Ishikawa (cell line): ENCODE measurements around the gene FMNL2.

ENCODE experiments used
- CEBPB ChIP-seq: IDR thresholded peaks from 2 replicates; pipeline ENCODE4 v1.6.1; 2012
- CREB1 ChIP-seq: IDR thresholded peaks from 2 replicates; pipeline ENCODE4 v1.6.1; 2012; ENCODE audit warnings: low read depth
- EGR1 ChIP-seq: IDR thresholded peaks from 2 replicates; pipeline ENCODE4 v1.6.1; 2012
- EP300 ChIP-seq: IDR thresholded peaks from 2 replicates; pipeline ENCODE4 v1.6.1; 2012; ENCODE audit warnings: borderline replicate concordance
- FOXM1 ChIP-seq: IDR thresholded peaks from 2 replicates; pipeline ENCODE4 v1.6.1; 2012; ENCODE audit warnings: low read depth, borderline replicate concordance
- NFIC ChIP-seq: IDR thresholded peaks from 2 replicates; pipeline ENCODE4 v1.6.1; 2012
- RAD21 ChIP-seq: IDR thresholded peaks from 2 replicates; pipeline ENCODE4 v1.6.1; 2012; ENCODE audit warnings: low read depth
- TAF1 ChIP-seq: IDR thresholded peaks from 2 replicates; pipeline ENCODE4 v1.6.1; 2012; ENCODE audit warnings: low read depth, mild to moderate bottlenecking
- TCF12 ChIP-seq: IDR thresholded peaks from 2 replicates; pipeline ENCODE4 v1.6.1; 2012; ENCODE audit warnings: low read depth
- TEAD4 ChIP-seq: IDR thresholded peaks from 2 replicates; pipeline ENCODE4 v1.6.1; 2012
- YY1 ChIP-seq: IDR thresholded peaks from 2 replicates; pipeline ENCODE4 v1.6.1; 2012; ENCODE audit warnings: low read depth
- ZBTB7A ChIP-seq: IDR thresholded peaks from 2 replicates; pipeline ENCODE4 v1.6.1; 2012; ENCODE audit warnings: low read depth
- TF ChIP-seq, protein P1 (sequence below): IDR thresholded peaks from 2 replicates; pipeline ENCODE4 v1.6.1; 2012; ENCODE audit warnings: low read depth, mild to moderate bottlenecking
- TF ChIP-seq, protein P2 (sequence below): IDR thresholded peaks from 2 replicates; pipeline ENCODE4 v1.6.1; 2012
- TF ChIP-seq, protein P3 (sequence below): IDR thresholded peaks from 2 replicates; pipeline ENCODE4 v1.6.1; 2012

Gene FMNL2

DNA sequence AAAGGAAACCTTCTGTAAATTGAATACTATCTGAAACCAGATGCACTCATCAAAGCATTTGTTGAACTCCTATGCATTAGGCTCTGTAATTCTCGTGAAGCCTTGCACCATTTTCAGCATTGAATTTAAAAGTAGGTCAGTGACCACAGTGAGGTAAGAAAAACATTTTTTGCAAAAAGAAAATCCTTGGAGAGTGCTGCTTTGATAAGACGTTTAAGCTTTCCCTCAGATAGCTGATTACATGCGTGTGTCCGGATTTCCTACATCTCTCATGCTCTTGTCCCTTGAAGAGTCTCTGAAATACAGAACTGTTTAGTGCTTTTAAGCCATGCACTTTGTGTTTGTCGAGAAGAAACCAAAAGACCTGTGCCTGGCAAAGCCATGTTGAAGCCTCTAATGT lies 113.6 kb downstream of the FMNL2 start:
- no peak for TF ChIP-seq CEBPB
- TF ChIP-seq, protein P1, sequence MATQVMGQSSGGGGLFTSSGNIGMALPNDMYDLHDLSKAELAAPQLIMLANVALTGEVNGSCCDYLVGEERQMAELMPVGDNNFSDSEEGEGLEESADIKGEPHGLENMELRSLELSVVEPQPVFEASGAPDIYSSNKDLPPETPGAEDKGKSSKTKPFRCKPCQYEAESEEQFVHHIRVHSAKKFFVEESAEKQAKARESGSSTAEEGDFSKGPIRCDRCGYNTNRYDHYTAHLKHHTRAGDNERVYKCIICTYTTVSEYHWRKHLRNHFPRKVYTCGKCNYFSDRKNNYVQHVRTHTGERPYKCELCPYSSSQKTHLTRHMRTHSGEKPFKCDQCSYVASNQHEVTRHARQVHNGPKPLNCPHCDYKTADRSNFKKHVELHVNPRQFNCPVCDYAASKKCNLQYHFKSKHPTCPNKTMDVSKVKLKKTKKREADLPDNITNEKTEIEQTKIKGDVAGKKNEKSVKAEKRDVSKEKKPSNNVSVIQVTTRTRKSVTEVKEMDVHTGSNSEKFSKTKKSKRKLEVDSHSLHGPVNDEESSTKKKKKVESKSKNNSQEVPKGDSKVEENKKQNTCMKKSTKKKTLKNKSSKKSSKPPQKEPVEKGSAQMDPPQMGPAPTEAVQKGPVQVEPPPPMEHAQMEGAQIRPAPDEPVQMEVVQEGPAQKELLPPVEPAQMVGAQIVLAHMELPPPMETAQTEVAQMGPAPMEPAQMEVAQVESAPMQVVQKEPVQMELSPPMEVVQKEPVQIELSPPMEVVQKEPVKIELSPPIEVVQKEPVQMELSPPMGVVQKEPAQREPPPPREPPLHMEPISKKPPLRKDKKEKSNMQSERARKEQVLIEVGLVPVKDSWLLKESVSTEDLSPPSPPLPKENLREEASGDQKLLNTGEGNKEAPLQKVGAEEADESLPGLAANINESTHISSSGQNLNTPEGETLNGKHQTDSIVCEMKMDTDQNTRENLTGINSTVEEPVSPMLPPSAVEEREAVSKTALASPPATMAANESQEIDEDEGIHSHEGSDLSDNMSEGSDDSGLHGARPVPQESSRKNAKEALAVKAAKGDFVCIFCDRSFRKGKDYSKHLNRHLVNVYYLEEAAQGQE, result no peak
- no peak for TF ChIP-seq CREB1
- no peak for TF ChIP-seq FOXM1
- no peak for TF ChIP-seq YY1
- no peak for TF ChIP-seq TEAD4
- no peak for TF ChIP-seq TCF12
- no peak for TF ChIP-seq EGR1
- TF ChIP-seq, protein P2, sequence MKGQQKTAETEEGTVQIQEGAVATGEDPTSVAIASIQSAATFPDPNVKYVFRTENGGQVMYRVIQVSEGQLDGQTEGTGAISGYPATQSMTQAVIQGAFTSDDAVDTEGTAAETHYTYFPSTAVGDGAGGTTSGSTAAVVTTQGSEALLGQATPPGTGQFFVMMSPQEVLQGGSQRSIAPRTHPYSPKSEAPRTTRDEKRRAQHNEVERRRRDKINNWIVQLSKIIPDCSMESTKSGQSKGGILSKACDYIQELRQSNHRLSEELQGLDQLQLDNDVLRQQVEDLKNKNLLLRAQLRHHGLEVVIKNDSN, result no peak
- TF ChIP-seq NFIC, result no peak
- TF ChIP-seq, protein P3, sequence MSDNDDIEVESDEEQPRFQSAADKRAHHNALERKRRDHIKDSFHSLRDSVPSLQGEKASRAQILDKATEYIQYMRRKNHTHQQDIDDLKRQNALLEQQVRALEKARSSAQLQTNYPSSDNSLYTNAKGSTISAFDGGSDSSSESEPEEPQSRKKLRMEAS, result no peak
- TF ChIP-seq RAD21, result no peak
- TF ChIP-seq ZBTB7A, result no peak

DNA sequence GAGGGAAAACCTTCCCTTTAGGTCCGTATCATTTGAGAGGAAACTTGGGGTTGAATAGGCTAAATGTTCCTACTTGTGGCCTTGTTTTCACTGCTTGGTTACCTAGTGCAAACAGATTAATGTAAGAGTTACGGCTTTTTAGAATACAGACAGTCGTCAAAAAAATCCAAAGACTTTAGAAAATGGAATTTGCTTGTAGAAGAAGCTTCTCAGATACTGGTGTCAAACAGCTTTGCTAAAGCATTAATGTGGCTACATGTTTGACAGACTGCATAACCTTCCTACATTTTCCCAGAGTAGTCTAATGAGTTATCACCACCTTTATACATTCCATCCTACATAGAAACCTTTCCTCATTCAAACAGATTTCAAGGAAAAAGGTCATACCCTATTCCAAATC lies 114.6 kb downstream of the FMNL2 start:
- TF ChIP-seq TEAD4 (no peak), ZBTB7A (no peak), EP300 (no peak), RAD21 (no peak), CREB1 (no peak)

DNA sequence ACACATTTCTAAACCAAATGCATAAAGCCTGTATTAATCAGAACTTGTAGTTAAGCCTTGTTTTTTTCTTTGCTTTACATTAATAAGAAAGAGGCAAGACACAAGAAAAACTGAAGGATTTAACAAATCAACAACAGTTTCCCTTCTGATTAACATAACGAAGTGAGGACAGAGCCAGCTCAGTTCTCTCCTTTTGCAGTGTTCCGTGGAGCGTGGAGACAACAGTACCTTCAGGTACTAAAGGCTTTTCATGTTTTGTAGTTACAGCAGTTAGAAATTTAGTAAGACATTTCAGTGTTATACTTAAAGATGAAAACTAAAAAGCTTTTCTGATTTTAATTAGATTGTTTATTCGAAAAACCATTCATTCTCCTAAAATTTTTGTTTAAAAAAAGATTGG lies 115.2 kb downstream of the FMNL2 start:
- TF ChIP-seq EP300 (no peak), CEBPB (no peak), RAD21 (no peak), TCF12 (no peak), NFIC (no peak), FOXM1 (no peak), TAF1 (no peak), YY1 (no peak), CREB1 (no peak), TEAD4 (no peak), EGR1 (no peak), ZBTB7A (no peak)
- TF ChIP-seq, protein P2, result no peak
- TF ChIP-seq, protein P3, result no peak
- TF ChIP-seq, protein P1, result no peak

DNA sequence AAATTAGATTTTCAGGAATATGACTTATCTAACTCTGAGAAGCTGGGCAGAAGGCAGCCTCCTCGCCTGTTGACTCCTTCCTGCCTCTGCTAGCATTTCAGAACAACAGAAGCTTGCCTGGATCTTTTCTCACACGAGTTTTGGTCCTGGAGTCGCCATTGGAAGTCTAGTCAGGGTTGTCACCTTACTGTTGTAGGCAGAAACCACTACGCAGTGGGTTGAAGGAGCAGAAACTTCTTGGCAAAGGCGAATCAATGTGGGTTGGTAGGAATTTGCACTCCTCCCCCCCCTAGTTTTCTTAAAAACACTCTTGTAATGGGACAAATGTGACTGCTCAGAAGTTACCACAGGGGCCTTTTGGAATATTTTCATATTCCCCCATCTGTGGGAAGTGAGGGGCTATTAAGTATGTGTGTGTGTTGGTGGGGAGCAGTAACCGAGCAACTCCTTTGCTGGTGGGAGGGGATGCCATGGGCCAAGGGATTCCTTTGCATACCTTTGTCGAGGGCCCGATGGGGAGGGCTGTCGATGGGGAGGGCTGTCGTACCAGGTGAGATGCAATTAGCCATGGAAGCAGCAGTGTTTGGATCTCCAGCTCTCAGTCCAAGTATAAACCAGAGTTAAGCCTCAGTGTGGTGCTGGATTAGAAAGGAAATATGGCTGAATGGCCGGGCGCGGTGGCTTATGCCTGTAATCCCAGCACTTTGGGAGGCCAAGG lies 117.4 kb downstream of the FMNL2 start:
- no peak for TF ChIP-seq EGR1
- no peak for TF ChIP-seq CEBPB
- TF ChIP-seq FOXM1, result no peak
- TF ChIP-seq YY1, result no peak
- TF ChIP-seq, protein P3, result no peak
- TF ChIP-seq, protein P2, result no peak
- TF ChIP-seq TAF1, result no peak
- TF ChIP-seq, protein P1, result no peak
- no peak for TF ChIP-seq RAD21
- no peak for TF ChIP-seq NFIC
- TF ChIP-seq EP300, result no peak
- no peak for TF ChIP-seq ZBTB7A
- TF ChIP-seq TCF12, result no peak
- no peak for TF ChIP-seq TEAD4
- no peak for TF ChIP-seq CREB1
